ENCODE data around the gene PPFIA1. TPM values are rescaled to one million over a fixed set of nuclear protein-coding genes. Genes with fewer than 3 reads are reported as not detected.
A peak's percentile ranks its signal among the peaks of the same experiment; 100 is the strongest.

Gene PPFIA1
- total and polyA plus RNA-seq, 7 donors, result 13.2 to 62.1 (median 43.4) TPM

- WGBS, 2 donors, result 88 to 91% methylated on average over 10 of the region's 10 CpGs
- TF ChIP-seq EP300 (IDR thresholded peaks at IDR 0.05), result no peak
- TF ChIP-seq POLR2AphosphoS5 (IDR thresholded peaks at IDR 0.05), result no peak
- TF ChIP-seq POLR2A (IDR thresholded peaks at IDR 0.05), result no peak
- TF ChIP-seq CTCF (IDR thresholded peaks at IDR 0.05), result no peak
- Histone ChIP-seq H3K4me1 (peaks cover 0 to 13% (median 6%) of the 10 kb centered on the region in 4 donors), H3K36me3 (peaks cover 0 to 12% (median 2%) of the 10 kb centered on the region in 4 donors), H3K9me3 (no peaks in the 10 kb centered on the region), H3K4me3 (no peak overlapping the region), H3K27me3 (no peaks in the 10 kb centered on the region), H3K27ac (no peak overlapping the region)
- no peak for DNase-seq
- intact Hi-C loops (cut with DNase I), result no loop called here
These were observed 49.0 kb downstream of the PPFIA1 start for GRCh38 chr11:70319396-70320076.

GRCh38 chr11:70322666-70323065, 52.2 kb downstream of the PPFIA1 start:
- Histone ChIP-seq H3K9me3 (no peaks in the 10 kb centered on the region), H3K36me3 (peaks cover 0 to 29% (median 4%) of the 10 kb centered on the region in 4 donors), H3K4me3 (no peak overlapping the region), H3K27me3 (no peaks in the 10 kb centered on the region), H3K4me1 (peaks cover 0 to 32% (median 13%) of the 10 kb centered on the region in 4 donors), H3K27ac (no peak overlapping the region)
- no peak for DNase-seq
- intact Hi-C loops (cut with DNase I), result no loop called here
- 92 to 99% methylated on average over 2 of the region's 2 CpGs for WGBS, 2 donors
- no peak for TF ChIP-seq CTCF (IDR thresholded peaks at IDR 0.05)
- TF ChIP-seq EP300 (IDR thresholded peaks at IDR 0.05), result no peak
- TF ChIP-seq POLR2A (IDR thresholded peaks at IDR 0.05), result no peak
- no peak for TF ChIP-seq POLR2AphosphoS5 (IDR thresholded peaks at IDR 0.05)

- WGBS, 2 donors, result 93 to 95% methylated on average over 1 of the region's 1 CpG
- Histone ChIP-seq H3K27me3 (no peaks in the 10 kb centered on the region), H3K9me3 (no peaks in the 10 kb centered on the region), H3K27ac (peak overlapping the region in 3 of 4 donors; percentile 8 to 25 (median 22)), H3K4me3 (no peak overlapping the region), H3K36me3 (peaks cover 0 to 37% (median 10%) of the 10 kb centered on the region in 4 donors), H3K4me1 (peaks cover 0 to 32% (median 13%) of the 10 kb centered on the region in 4 donors)
- intact Hi-C loops (cut with DNase I), result no loop called here
- no peak for DNase-seq
- no peak for TF ChIP-seq POLR2AphosphoS5 (IDR thresholded peaks at IDR 0.05)
- no peak for TF ChIP-seq EP300 (IDR thresholded peaks at IDR 0.05)
- no peak for TF ChIP-seq POLR2A (IDR thresholded peaks at IDR 0.05)
- TF ChIP-seq CTCF (IDR thresholded peaks at IDR 0.05), result no peak
These were observed 53.3 kb downstream of the PPFIA1 start for GRCh38 chr11:70323806-70324205.

DNA sequence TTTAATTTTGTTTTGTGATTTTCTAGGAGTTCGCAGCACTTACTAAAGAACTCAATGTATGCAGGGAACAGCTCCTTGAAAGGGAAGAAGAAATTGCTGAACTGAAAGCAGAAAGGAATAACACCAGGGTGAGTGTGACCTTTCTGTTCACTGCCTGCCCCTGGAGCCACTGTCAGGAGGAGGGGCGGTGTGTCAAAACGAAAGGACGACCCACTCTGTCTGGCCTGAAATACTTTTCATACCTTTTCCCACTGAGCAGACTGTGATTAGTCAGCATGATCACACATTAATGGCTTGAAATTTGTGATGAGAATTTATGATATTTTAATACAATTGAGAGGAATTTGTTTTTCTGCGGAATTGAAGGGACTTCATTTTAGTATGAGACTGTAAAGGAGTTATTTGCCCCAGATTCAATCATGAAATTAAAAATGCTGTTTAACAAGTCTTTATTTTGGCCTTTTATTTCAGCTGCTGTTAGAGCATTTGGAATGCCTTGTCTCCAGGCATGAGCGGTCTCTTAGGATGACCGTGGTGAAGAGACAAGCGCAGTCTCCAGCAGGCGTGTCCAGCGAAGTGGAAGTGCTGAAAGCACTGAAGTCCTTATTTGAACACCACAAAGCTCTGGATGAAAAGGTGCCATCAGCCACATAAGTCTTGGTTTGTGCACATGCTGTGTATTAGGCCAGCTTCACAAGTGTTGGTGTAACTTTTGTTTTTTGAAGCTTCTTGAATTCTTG, 54.1 kb downstream of the PPFIA1 start:
- DNase-seq, result no peak
- Histone ChIP-seq H3K4me3 (no peak overlapping the region), H3K4me1 (peaks cover 0 to 32% (median 13%) of the 10 kb centered on the region in 4 donors), H3K27me3 (no peaks in the 10 kb centered on the region), H3K27ac (peak overlapping the region in 3 of 4 donors; percentile 8 to 33 (median 22)), H3K36me3 (peaks cover 0 to 40% (median 15%) of the 10 kb centered on the region in 4 donors), H3K9me3 (no peaks in the 10 kb centered on the region)
- 87 to 92% methylated on average over 10 of the region's 10 CpGs for WGBS, 2 donors
- TF ChIP-seq EP300 (IDR thresholded peaks at IDR 0.05) (no peak), CTCF (IDR thresholded peaks at IDR 0.05) (no peak), POLR2A (IDR thresholded peaks at IDR 0.05) (no peak), POLR2AphosphoS5 (IDR thresholded peaks at IDR 0.05) (no peak)
- intact Hi-C loops (cut with DNase I), result loop anchor here (5.0 kb wide), 1 partner anchor 78 kb away; no protein-coding TSS in a partner anchor

Data from sigmoid colon (tissue), 7 donors.